Occipital lobe (tissue), 2 donors: ENCODE data around the gene RAB23. TPM values are rescaled to one million over a fixed set of nuclear protein-coding genes. Genes with fewer than 3 reads are reported as not detected.

Experiments
- DNase-seq: peaks from one replicate; lab custom pipeline; 2025; lab: John Stamatoyannopoulos, UW
- total RNA-seq: library from RNA; depleted of rRNA; stranded (reverse); fragments of >200 nt; gene quantifications from one replicate; pipeline ENCODE4 v1.2.3, GENCODE V29; 2014

RAB23 gene
- total RNA-seq, 1 donor from 2014 or later, result 51.3 TPM

DNA sequence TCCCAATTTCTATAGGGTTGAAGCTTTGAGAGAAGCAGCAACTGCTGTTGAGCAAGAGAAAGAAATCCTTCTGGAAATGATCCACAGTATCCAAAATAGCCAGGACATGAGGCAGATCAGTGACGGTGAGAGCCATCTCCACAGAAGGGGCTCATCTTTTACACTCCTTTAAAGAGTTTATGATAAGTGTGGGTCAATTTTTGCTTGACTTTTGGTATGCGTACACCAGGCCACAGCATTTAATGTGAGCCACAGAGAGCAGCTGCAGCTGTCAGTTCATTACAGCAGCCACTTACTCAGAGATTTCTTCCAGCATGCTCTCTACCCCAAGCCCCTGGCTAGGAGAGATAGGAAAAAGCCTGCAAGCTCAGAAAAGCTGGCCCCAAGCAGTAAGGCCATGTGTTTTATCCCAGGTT is 40.1 kb downstream of the RAB23 start:
- no peak for DNase-seq

DNA sequence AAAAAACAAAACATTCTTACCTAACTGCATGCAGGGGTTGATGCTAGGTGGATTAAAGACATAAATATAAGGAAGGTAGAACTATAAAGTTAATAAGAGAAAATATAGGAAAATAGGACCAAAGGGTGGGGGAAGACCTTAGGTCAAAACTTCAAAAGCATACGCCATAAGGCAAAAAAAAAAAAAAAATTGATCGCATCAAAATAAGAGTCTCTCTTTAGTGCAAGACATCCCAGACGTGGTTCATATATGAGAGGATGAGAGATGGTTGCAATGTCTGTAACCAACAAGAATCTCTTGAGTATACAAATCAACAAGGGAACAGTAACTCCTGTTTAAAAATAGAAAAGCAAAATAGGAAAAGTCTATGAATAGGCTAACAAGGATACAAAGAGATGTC is 41.5 kb downstream of the RAB23 start:
- DNase-seq, result no peak

DNA sequence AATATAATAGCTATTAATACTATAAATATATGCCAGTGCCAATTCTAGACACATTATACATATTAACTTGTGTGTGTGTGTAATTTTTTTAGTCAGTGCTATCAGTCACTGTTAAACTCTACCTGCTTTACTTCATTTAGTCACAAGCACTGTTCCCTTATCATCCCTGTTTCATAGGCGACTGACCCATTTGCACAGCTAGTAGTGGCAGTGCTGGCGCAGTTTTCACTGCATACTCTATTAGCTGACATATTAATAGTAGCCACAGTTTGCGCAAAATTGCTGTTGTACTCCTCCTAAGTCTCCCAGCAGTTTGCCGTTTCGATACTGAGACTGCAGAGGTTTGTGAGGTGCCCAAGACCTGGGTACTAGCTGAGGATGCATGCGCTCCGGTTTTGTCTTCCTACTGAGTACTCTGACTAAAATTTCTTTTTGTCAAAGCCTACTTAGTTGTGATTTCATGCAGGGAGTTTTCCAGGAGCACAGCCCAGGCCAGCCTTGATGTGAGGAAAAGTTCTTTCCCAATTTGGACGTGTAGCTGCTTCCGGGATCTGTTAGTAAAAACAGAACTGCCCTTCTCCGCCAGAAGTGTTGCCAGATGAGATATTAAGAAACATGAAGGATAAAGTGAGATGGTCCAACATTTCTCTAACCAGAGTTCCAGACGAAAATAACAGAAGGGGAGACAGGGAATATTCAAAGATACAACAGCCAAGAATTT is 44.4 kb downstream of the RAB23 start:
- DNase-seq, result no peak

DNA sequence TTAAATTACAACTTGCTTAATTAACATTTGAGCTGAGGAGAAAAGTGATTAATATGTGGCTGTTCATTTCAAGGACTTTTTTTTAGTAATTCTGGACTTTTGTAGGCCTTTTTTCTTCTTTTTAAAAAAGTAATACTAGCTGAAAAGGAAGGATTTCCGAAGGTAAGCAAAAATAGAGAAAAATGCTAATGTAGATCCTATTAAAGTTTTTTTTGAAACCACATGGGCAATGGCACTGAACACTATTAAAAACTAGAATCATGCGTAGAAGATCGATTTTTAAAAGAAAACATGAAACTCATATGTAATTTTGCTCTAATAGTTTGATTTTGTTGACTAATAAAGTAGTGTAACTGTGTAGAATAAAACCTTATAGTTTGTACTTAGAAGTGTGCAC is 47.6 kb downstream of the RAB23 start:
- DNase-seq, result no peak

DNA sequence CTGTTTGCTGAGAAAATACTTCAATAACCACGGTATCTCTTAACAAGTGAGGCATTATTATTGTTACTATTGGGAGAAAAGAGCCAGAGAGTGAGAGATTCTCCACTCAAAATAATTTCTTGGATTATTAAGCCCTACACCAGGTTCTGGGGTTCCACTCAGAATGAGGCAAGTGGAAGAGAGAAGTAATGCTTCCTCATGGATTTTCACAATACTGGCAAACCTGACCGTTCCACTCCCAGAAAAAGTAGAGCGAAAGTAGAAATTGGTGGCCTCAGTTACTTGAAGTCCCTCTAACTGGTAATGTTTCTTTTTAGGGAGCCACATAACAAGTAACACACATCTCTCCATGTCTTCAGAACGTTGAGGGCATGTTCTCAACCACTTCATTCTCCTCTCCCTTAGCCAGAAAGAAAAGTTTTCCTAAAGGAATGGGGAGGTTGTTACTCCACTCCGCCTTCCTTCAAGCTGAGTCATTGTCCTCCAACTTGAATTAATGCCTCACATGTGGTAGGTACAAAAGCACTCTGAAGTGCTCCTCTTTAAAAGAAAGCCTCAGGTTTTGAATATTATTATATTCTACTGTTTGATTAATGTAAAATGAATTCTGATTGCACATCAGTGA is 48.1 kb downstream of the RAB23 start:
- no peak for DNase-seq

DNA sequence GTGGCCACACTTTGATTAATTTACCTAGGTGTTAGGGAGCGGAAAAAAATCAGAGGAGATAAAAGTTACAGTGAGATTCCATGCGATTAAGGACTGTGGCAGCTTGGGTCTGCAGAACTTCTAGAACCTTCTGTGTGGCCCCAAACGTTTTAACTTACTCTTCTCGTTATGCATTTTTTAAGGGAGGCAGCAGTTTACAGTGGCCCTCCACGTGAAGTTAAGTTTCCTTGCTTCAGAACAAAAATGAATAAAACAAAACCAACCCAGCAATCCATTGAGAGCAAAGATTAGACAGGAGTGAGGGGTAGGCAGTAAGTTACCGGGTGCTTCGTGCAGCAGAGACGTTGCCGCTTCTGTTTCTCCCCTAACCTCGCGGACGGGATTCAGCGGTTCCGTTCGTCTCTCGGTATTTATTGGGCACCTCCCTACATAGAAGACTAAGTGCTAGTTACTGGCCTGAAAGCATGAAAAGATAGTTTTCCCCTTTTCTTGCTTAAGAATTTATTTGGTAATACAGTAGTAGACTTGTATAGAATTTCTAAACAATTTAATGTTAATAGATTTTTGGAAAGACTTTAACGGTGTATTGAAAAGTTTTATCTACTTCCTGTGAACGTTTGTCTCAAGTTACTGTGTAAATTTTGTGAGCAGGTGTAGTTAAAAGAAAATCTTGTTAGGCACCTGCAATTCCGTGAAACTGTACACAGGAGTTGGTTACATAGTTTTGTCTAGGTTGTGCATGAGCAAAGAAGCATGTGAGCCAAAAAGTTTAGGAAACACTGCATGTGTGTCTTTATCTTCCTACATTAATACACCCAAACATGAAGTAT is 48.8 kb downstream of the RAB23 start:
- no peak for DNase-seq

DNA sequence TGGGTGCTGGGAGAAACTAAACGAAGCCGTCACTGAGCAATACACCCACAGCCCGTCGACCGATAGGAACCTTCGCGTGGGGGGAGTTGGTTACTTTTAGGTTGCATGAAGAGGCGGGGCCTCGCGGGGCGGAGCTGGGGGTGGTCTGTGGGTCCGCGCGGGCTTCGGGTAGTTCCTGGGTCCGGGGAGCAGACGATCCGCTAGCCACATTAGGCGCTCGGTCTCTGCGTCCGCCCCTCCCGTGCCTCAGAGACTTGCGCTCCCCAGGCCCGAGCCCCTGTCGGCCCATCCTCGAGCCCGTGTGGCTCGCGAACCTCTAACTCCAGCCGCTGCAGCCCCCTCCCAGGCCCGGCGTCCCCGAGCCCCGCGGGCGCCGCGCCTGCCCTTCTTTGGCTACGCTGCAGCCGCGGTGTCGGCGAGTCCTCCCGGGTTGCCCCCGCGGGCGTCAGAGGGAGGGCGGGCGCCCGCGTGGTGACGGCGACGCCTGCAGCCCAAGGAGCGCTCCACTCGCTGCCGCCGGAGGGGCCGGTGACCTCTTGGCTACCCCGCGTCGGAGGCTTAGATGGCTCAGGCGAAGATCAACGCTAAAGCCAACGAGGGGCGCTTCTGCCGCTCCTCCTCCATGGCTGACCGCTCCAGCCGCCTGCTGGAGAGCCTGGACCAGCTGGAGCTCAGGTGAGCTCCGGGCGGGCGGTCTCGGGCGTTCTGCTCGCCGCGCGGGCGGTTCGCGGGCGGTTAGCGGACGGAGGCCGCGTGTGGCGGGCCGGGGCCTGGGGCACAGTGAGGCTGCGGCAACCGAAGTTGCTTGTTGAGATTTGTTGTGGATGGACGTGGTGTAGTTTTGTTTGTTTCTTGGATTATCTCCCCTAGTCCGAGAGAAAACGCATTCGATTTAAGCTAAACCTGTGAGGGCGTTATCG is 49.7 kb downstream of the RAB23 start, which contains the start of gene BAG2:
BAG2 (plus strand) TSS at position 191 of the 920 bp plus-strand sequence; CDS start at position 563, 372 bp downstream.
- peak; percentile 67 for DNase-seq

DNA sequence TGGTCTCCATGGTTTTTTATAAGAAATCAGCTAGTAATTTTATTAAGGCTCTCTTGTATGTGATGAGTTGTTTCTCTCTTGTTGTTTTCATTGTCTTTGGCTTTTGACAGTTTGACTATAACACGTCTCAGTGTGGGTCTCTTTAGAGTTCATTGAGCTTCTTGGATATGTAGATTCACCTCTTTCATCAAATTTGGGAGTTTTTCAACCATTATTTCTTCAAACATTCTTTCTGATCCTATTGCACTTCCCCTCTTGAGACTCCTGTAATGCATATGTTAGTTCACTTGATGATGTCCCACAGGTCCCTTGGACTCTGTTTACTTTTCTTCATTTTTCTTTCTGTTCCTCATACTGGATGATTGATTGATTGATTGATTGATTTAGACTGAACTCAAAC is 57.0 kb downstream of the RAB23 start:
- DNase-seq, result no peak

DNA sequence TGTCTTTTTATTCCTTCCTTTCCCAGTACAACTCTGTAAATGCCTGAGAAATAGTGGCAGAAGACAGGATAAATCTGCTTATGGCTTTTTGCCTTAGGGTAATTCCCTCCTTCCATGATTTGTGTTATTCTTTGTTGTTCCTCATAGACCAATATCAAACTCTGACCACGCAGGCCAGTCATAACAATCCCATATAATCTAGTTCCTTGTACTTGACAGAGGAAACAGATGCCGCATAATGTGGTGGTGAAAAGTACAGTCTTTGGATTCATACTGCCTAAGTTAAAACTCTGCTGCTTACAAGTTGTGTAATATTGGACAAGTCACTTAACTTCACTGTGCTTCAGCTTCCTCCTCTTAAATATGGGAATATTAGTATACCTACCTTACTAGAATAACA is 58.2 kb downstream of the RAB23 start:
- no peak for DNase-seq

DNA sequence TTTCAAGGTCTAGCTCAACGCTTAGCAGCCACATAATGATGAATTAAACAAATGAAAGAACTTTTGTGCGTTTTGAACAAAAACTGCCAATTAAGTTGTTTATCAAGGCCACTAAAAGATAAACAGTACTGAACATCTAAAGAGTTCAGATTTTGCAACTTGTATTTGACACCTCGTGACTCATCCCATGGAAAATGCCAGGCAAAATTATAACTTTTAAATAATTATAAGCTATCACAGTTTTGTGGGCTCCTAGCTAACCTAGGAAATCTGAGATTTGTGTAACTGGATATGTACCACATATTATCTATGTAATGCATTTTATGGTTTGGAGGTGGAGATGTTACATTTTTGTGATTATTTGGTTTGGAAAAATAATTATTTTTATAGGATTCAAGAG is 59.6 kb downstream of the RAB23 start:
- no peak for DNase-seq

DNA sequence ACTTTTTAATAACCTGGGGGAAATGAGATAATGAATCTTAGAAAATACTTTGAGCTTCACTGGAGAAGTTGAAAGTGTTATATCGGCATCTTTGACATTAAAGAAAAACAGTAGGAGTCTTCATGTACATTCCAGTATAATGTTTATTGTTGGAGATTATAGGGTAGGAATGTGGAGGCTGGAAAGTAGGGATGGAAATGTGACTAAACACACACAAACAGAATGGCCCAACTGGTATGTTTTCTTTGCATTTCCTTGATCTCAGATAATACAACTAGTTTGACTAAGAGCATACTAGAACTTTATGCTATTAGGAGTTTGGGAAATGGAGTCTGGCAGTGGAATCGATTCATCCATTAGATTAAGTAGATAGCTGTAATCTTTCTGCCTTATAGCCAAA is 60.1 kb downstream of the RAB23 start:
- no peak for DNase-seq

DNA sequence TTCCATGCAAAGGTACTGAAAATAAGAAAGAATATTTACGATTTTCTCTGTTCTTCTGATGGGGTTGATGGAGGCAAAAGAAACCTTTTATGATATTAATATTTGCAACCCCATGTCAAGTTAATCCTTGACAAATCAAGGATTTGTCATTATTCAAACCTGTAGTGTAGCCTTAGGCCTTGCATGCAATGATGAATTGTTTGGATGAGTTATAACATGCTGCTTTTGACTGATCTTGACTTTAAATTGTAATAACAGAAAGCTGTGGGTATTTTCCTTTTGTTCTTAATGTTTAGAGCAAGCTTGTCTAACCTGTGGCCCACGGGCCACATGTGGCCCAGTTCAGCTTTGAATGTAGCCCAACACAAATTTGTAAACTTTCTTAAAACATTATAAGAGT is 63.0 kb downstream of the RAB23 start:
- DNase-seq, result no peak

DNA sequence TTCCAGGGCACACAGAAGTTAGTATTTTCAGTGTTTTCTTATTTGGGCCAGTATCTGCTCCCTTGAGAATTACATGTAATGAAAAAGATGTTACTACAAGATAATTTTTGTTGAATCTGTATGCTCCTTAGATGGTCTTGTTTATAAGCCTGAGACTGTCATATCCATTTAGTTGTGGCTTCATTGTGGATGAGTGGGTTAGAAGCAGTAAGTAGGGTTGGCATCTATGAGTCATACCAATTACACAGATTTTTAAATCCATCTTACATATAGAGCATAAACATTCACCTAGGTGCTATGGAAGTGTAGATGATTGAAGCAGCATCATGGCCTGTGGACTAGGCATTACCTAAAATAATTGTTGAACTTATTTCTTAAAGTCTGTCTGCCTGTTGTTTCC is 63.4 kb downstream of the RAB23 start:
- DNase-seq, result no peak

DNA sequence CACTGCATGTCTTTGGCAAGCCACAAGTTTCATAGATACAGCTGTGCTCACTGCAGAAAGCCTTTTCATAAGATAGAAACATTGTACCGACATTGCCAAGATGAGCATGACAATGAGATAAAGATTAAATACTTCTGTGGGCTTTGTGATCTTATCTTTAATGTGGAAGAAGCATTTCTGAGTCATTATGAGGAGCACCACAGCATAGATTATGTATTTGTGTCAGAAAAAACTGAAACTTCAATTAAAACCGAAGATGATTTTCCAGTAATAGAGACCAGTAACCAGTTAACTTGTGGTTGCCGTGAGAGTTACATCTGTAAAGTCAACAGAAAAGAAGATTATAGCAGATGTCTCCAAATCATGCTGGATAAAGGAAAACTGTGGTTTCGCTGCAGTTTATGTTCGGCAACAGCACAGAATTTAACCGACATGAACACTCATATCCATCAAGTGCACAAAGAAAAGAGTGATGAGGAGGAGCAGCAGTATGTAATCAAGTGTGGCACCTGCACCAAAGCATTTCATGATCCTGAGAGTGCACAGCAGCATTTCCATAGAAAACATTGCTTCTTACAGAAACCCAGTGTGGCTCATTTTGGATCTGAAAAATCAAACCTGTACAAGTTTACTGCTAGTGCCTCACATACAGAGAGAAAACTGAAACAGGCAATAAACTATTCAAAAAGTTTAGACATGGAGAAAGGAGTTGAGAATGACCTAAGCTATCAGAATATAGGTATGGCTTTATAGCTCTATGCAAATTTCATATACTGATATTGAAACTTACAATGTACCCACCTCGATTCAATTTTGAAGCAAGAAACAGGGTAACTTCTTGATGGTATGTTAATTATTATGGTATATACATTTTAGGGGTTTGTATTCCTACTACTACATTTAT is 73.9 kb downstream of the RAB23 start:
- DNase-seq, result no peak

DNA sequence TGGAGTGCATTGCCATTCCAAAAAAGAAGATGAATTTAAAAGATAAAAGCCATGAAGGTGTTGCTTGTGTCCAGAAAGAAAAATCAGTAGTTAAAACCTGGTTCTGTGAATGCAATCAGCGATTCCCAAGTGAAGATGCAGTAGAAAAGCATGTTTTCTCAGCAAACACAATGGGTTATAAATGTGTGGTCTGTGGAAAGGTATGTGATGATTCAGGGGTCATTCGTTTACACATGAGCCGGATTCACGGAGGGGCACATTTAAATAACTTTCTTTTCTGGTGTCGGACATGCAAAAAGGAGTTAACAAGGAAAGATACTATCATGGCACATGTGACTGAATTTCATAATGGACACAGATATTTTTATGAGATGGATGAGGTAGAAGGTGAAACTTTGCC is 74.7 kb downstream of the RAB23 start:
- DNase-seq, result no peak

DNA sequence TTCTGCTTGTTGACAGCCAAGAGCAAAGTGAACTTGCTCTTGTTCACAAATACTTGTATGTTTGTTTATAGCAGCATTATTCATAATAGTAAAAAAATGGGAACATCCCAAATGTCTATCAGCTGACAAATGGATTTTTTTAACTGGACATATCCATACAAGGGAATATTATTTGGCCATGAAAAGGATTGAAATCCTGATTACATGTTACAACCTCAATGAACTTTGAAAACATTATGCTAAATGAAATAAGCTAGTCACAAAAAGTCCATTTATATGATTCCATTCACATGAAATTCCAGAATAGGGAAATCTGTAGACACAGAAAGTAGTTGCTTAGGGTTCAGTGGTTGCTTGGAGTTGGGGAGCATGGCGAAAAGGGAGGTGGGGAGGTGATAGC is 78.4 kb downstream of the RAB23 start:
- DNase-seq, result no peak

DNA sequence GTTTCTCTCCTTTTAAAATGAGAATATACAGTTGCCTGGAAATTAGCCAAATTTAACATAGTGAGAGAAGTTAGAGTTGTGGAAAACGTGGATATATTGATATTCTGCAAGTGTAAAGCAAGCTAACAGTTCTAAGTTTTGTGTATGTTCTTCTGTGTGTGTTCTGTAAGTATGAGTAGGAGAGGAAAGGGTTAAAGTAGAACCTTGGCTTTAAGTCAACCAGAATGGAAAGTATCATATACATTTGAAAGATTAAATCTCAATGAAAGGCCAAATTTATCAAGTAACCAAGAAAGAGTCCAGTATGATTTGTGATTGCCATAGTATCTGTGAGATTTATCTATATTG is 80.0 kb downstream of the RAB23 start:
- no peak for DNase-seq

DNA sequence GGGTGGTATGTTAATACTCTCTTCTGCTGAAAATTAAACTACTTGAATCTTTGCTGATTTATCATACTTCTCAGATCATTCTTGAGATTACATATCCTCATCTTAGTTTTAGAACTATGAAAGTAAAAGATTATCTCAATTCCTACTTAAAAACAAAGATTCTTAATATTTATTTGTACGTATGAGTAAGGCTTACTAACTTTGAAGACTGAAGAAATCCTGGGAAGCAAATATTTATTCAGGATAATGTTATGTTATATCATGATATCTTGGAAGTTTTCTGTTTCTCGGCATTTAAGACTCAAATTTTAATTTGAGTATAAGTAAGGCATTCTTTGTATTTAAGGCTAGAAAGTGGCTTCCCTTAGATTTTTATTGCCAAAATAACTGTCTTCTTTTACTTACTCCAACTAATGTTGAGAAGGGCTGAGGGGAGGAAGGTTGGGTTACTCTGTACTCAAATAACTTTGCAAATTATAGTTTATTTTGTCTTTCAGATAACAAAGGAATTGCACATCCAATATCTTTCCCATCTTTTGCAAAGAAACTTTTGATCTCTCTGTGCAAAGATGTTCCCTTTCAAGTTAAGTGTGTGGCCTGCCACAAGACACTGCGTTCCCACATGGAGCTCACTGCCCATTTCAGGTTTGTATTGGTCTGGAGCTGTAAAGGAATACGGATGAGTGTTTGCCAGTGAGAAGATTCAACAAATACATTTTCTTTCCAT is 80.5 kb downstream of the RAB23 start:
- DNase-seq, result no peak

DNA sequence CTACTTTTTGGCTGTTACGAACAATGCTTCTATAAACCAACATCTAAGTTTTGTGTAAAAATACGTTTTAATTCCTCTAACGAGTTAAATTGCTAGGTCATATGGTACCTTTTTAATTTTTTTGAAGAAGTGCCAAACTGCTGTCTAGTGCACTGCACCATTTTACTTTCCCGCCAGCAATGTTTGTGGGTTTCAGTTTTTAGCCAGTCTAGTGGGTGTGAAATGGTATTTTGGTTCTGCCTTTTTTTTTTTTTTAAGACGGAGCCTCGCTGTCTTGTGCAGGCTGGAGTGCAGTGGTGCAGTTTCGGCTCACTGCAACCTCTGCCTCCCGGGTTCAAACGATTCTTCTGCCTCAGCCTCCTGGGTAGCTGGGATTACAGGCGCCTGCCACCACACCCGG is 84.1 kb downstream of the RAB23 start:
- DNase-seq, result no peak

DNA sequence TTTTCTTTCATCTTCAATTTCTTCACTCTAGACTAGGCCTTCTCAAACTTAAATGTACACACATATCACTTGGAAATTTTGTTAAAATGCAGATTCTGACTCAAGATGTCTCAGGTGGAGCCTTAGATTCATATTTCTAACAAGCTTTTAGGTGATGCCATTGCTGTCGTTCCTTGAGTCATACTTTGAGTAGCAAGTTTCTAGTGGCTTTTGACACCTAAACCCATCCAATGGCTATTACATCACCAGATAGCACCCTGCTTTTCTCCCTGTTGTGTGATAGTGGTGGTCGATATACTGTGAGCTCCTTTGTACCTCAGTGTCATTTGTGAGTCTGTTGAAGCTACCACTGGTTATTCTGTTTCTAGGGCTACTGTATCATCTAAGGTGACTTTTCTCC is 84.8 kb downstream of the RAB23 start:
- DNase-seq, result no peak
